ENCODE measurements around the gene PITPNM2. TPM values are rescaled to one million over a fixed set of nuclear protein-coding genes. Genes with fewer than 3 reads are reported as not detected.

PITPNM2 gene
- total RNA-seq, 2 donors from 2014 or later, result 3.2 to 13.4 TPM

- peak; percentile 77 for DNase-seq
- no peaks in the 10 kb centered on the region for H3K9me3 ChIP-seq (ENCODE audit: control insufficient read depth, low read length)
These were observed 581 bp downstream of the PITPNM2 start for GRCh38 chr12:123150275-123150743.

DNA sequence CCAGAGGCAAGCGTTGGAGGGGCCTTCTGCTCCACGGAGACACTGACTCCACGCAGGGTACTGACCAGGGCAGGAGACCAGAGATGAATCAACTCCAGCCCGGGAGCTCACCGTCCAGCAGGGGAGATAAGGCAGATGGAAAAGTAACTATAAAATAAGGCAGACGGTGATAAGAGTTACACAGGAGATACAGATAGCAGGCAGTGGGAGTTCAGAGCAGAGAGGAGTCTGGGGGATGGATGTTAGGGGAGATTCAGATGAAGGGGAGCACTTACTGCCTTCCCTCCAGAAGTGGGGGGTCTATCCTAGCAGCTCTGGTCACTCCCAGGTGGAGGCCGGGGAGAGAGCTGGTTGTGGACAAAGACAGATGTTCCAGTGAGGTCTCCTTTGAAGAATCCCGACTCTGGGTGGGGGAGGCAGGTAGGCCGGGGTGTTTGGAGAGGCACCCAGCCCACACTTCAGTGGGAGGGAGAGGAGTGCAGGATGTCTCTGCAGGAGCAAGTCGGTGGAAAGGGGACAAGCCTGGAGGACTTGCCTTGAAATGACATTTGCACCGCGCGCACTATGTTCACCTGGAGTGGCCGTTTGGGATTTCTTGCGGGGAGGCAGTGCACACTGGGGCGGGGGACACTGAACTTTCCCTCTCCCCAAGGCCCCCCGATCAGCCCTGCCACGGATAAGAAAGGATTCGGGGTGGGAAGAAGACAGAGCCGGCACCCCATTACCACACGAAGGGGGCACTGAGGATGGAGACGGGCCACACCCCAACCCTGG, 1.2 kb downstream of the PITPNM2 start:
- peak overlapping the region; percentile 72 for H3K4me3 Mint-ChIP-seq
- H3K4me1 ChIP-seq (ENCODE audit: control insufficient read depth, insufficient read depth, low read length), result no peaks in the 10 kb centered on the region
- H3K27ac ChIP-seq (ENCODE audit: low read depth, low read length), result no peak overlapping the region
- no peaks in the 10 kb centered on the region for H3K36me3 ChIP-seq (ENCODE audit: control insufficient read depth, insufficient read depth, low read length)
- 53 to 65% methylated on average over 15 to 22 of the region's 22 CpGs for WGBS, 2 experiments (ENCODE audit: insufficient coverage in 1 of 2, insufficient read length in 1 of 2)
- H3K9me3 ChIP-seq (ENCODE audit: control insufficient read depth, low read length), result no peaks in the 10 kb centered on the region
- H3K9ac ChIP-seq (ENCODE audit: extremely low read depth, low read length, poor library complexity, severe bottlenecking), result no peak overlapping the region
- DNase-seq, result peak; percentile 66
- peaks cover 31% of the 10 kb centered on the region for H3K4me1 Mint-ChIP-seq
- TF ChIP-seq, protein P1, sequence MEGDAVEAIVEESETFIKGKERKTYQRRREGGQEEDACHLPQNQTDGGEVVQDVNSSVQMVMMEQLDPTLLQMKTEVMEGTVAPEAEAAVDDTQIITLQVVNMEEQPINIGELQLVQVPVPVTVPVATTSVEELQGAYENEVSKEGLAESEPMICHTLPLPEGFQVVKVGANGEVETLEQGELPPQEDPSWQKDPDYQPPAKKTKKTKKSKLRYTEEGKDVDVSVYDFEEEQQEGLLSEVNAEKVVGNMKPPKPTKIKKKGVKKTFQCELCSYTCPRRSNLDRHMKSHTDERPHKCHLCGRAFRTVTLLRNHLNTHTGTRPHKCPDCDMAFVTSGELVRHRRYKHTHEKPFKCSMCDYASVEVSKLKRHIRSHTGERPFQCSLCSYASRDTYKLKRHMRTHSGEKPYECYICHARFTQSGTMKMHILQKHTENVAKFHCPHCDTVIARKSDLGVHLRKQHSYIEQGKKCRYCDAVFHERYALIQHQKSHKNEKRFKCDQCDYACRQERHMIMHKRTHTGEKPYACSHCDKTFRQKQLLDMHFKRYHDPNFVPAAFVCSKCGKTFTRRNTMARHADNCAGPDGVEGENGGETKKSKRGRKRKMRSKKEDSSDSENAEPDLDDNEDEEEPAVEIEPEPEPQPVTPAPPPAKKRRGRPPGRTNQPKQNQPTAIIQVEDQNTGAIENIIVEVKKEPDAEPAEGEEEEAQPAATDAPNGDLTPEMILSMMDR (conservative IDR thresholded peaks at IDR 0.05), result no peak
- no peaks in the 10 kb centered on the region for H3K9me3 Mint-ChIP-seq
- H3K36me3 Mint-ChIP-seq (ENCODE audit: low read depth), result peaks cover 4% of the 10 kb centered on the region
- H3K27me3 Mint-ChIP-seq (ENCODE audit: insufficient read depth), result peaks cover 11% of the 10 kb centered on the region
- H3K27ac Mint-ChIP-seq, result peak overlapping the region; percentile 29
- peak overlapping the region; percentile 76 for H3K4me3 ChIP-seq (ENCODE audit: low read length)
- peaks cover 10% of the 10 kb centered on the region for H3K27me3 ChIP-seq (ENCODE audit: control insufficient read depth, insufficient read depth, low read length, poor library complexity, severe bottlenecking)

More at GRCh38 chr12:123150275-123150743, 581 bp downstream of the PITPNM2 start:
- WGBS, 2 experiments (ENCODE audit: insufficient coverage in 1 of 2, insufficient read length in 1 of 2), result 0 to 2% methylated on average over 18 to 54 of the region's 54 CpGs
- TF ChIP-seq, protein P1 (conservative IDR thresholded peaks at IDR 0.05), result no peak
- Mint-ChIP-seq H3K36me3 (ENCODE audit: low read depth) (peaks cover 4% of the 10 kb centered on the region), H3K27ac (no peak overlapping the region), H3K9me3 (no peaks in the 10 kb centered on the region), H3K4me1 (peaks cover 29% of the 10 kb centered on the region), H3K27me3 (ENCODE audit: insufficient read depth) (peaks cover 11% of the 10 kb centered on the region), H3K4me3 (peak overlapping the region; percentile 72)
- Histone ChIP-seq H3K36me3 (ENCODE audit: control insufficient read depth, insufficient read depth, low read length) (peaks cover under 1% of the 10 kb centered on the region), H3K27ac (ENCODE audit: low read depth, low read length) (no peak overlapping the region), H3K27me3 (ENCODE audit: control insufficient read depth, insufficient read depth, low read length, poor library complexity, severe bottlenecking) (peaks cover 10% of the 10 kb centered on the region), H3K4me3 (ENCODE audit: low read length) (peak overlapping the region; percentile 76), H3K9ac (ENCODE audit: extremely low read depth, low read length, poor library complexity, severe bottlenecking) (no peak overlapping the region), H3K4me1 (ENCODE audit: control insufficient read depth, insufficient read depth, low read length) (no peaks in the 10 kb centered on the region)

GRCh38 chr12:123149088-123149487, 1.8 kb downstream of the PITPNM2 start:
- peak; percentile 57 for DNase-seq
- Histone ChIP-seq H3K4me1 (ENCODE audit: control insufficient read depth, insufficient read depth, low read length) (no peaks in the 10 kb centered on the region), H3K9ac (ENCODE audit: extremely low read depth, low read length, poor library complexity, severe bottlenecking) (no peak overlapping the region), H3K27me3 (ENCODE audit: control insufficient read depth, insufficient read depth, low read length, poor library complexity, severe bottlenecking) (peaks cover 10% of the 10 kb centered on the region), H3K9me3 (ENCODE audit: control insufficient read depth, low read length) (no peaks in the 10 kb centered on the region), H3K27ac (ENCODE audit: low read depth, low read length) (no peak overlapping the region), H3K4me3 (ENCODE audit: low read length) (no peak overlapping the region), H3K36me3 (ENCODE audit: control insufficient read depth, insufficient read depth, low read length) (no peaks in the 10 kb centered on the region)
- H3K27me3 Mint-ChIP-seq (ENCODE audit: insufficient read depth), result peaks cover 11% of the 10 kb centered on the region
- 98 to 100% methylated on average over 2 to 3 of the region's 3 CpGs for WGBS, 2 experiments (ENCODE audit: insufficient coverage in 1 of 2, insufficient read length in 1 of 2)
- peaks cover 4% of the 10 kb centered on the region for H3K36me3 Mint-ChIP-seq (ENCODE audit: low read depth)
- TF ChIP-seq, protein P1 (conservative IDR thresholded peaks at IDR 0.05), result peak; percentile 31
- peak overlapping the region; percentile 72 for H3K4me3 Mint-ChIP-seq
- peaks cover 31% of the 10 kb centered on the region for H3K4me1 Mint-ChIP-seq
- no peaks in the 10 kb centered on the region for H3K9me3 Mint-ChIP-seq
- no peak overlapping the region for H3K27ac Mint-ChIP-seq
